Naive B cell (primary cell): ENCODE data around the gene INPP5F. TPM values are rescaled to one million over a fixed set of nuclear protein-coding genes. Genes with fewer than 3 reads are reported as not detected.

Source experiments
- polyA plus RNA-seq, 6 donors: library from polyadenylated mRNA; unstranded; fragments of 300-500 nt; fragmentation: Illumina TruSeq; gene quantifications; one replicate each; pipeline ENCODE4 v1.2.3, GENCODE V29; 2021; ENCODE audit warnings: low read depth in 6 of 6

INPP5F gene
- polyA plus RNA-seq, 6 donors from 2014 or later = 13.0 to 27.1 (median 19.3) TPM

Other genes starting within 250 kb of the INPP5F start
- gene RGS10, start 183.3 kb upstream of the INPP5F start, polyA plus RNA-seq = 10 to 100 TPM; 15.0 to 25.0 (median 20.4) TPM
- gene TIAL1, start 129.1 kb upstream of the INPP5F start, polyA plus RNA-seq = 10 to 100 TPM in 4 of 6 donors, 1 to 10 TPM in 2; 7.8 to 14.6 (median 13.2) TPM
- gene BAG3, start 74.7 kb upstream of the INPP5F start, polyA plus RNA-seq = 1 to 10 TPM in 2 of 6 donors, under 1 TPM in 3, not detected in 1; 0.41 to 1.2 (median 0.89) TPM
- gene MCMBP, start 146.8 kb downstream of the INPP5F start, polyA plus RNA-seq = 10 to 100 TPM; 40.5 to 77.0 (median 48.5) TPM
- gene SEC23IP, start 166.7 kb downstream of the INPP5F start, polyA plus RNA-seq = 10 to 100 TPM; 48.6 to 63.8 (median 59.5) TPM